Endometrium (tissue), 2 donors: ENCODE results near the gene CADPS.

Source experiments
- FAIRE-seq: peaks from 2 replicates; lab custom pipeline; 2012; peaks lifted over from hg19 to GRCh38; lab: Jason Lieb, UNC
- donor health status: control.
- donor health status: control.

CADPS gene

GRCh38 chr3:62502315-62503300 is 372.6 kb downstream of the CADPS start:
- FAIRE-seq, result no peak

- no peak for FAIRE-seq
These were observed 373.9 kb downstream of the CADPS start for GRCh38 chr3:62501289-62501668.

- no peak for FAIRE-seq
These were observed 374.5 kb downstream of the CADPS start for GRCh38 chr3:62500556-62501288.

- no peak for FAIRE-seq
These were observed 378.1 kb downstream of the CADPS start for GRCh38 chr3:62497156-62497555.

- no peak for FAIRE-seq
These were observed 378.7 kb downstream of the CADPS start for GRCh38 chr3:62496503-62496902.

GRCh38 chr3:62493109-62493801 is 382.0 kb downstream of the CADPS start:
- no peak for FAIRE-seq

- FAIRE-seq, result no peak
These were observed 392.3 kb downstream of the CADPS start for GRCh38 chr3:62482961-62483360.

GRCh38 chr3:62481962-62482361 is 393.3 kb downstream of the CADPS start:
- no peak for FAIRE-seq

- no peak for FAIRE-seq
These were observed 395.2 kb downstream of the CADPS start for GRCh38 chr3:62480056-62480455.

GRCh38 chr3:62479326-62479725 is 395.9 kb downstream of the CADPS start:
- no peak for FAIRE-seq

GRCh38 chr3:62475306-62475705 is 399.9 kb downstream of the CADPS start:
- no peak for FAIRE-seq

GRCh38 chr3:62467966-62468722 is 407.1 kb downstream of the CADPS start:
- no peak for FAIRE-seq

- FAIRE-seq, result no peak
These were observed 412.4 kb downstream of the CADPS start for GRCh38 chr3:62462788-62463187.

GRCh38 chr3:62462104-62462762 is 413.0 kb downstream of the CADPS start:
- FAIRE-seq, result no peak

GRCh38 chr3:62454916-62455315 is 420.3 kb downstream of the CADPS start:
- FAIRE-seq, result no peak

GRCh38 chr3:62453448-62453847 is 421.8 kb downstream of the CADPS start:
- FAIRE-seq, result no peak

- no peak for FAIRE-seq
These were observed 423.9 kb downstream of the CADPS start for GRCh38 chr3:62451211-62451887.

- FAIRE-seq, result no peak
These were observed 428.8 kb downstream of the CADPS start for GRCh38 chr3:62446337-62446940.

- FAIRE-seq, result no peak
These were observed 429.9 kb downstream of the CADPS start for GRCh38 chr3:62445275-62445674.

- FAIRE-seq, result no peak
These were observed 435.2 kb downstream of the CADPS start for GRCh38 chr3:62439978-62440377.
